HCT116 (cell line): ENCODE data around the gene YTHDF1. TPM values are rescaled to one million over a fixed set of nuclear protein-coding genes. Genes with fewer than 3 reads are reported as not detected.

Source experiments
- ATAC-seq: fragments of 200-7000 bp; cut with Tn5 transposase; 2 replicates; pipeline ENCODE4 v1.9.1; 2020; ENCODE audit warnings: mild to moderate bottlenecking, moderate library complexity
- BruUV-seq: library from RNA; stranded (reverse); fragments of 400-500 nt; replicated peaks from 2 replicates; lab custom pipeline; 2021; lab: Mats Ljungman, UMichigan
- CTCF ChIA-PET: fragments of 300-600 bp; sonication (Branson Sonifier 250); formaldehyde crosslinking; loops from one replicate; lab custom pipeline; 2021; ENCODE audit warnings: antibody characterized with exemption; lab: Charles Lee
- POLR2A ChIA-PET: fragments of 300-600, 350-600 bp; sonication (Branson Sonifier 250); formaldehyde crosslinking; loops from one replicate; lab custom pipeline; 2021; ENCODE audit warnings: antibody characterized with exemption; lab: Charles Lee
- RAD21 ChIA-PET, 2 experiments: fragments of 300-600 bp; sonication (Branson Sonifier 250); formaldehyde crosslinking; loops; one replicate each; lab custom pipeline; 2023; ENCODE audit warnings: low total read pairs in 2 of 2; ENCODE audit not compliant: uncharacterized antibody in 2 of 2, unreplicated experiment in 2 of 2, low non-redundant PET in 1 of 2; lab: Charles Lee
- DNase-seq: peaks from one replicate; pipeline ENCODE4 v3.0.0-alpha.2; 2010; ENCODE audit warnings: low read depth, low spot score
- H2AFZ ChIP-seq: fragments of 200-600 bp; shearing (Covaris generic), sonication (generic); 2 replicates; pipeline ENCODE4 v1.6.1; 2017; ENCODE audit warnings: low read depth, mixed run types, mixed read lengths, antibody characterized with exemption, low read length; ENCODE audit not compliant: poor library complexity, severe bottlenecking
- H3K27ac ChIP-seq: 2 replicates; pipeline ENCODE4 v1.5.1; 2012; ENCODE audit warnings: low read depth, low read length
- H3K27me3 ChIP-seq: fragments of 200-600 bp; sonication (generic); 2 replicates; pipeline ENCODE4 v1.6.1; 2016; ENCODE audit warnings: mixed run types, low read length, mixed read lengths; ENCODE audit not compliant: insufficient read depth
- H3K36me3 ChIP-seq, 2 experiments: fragments of 200-500 bp in 1 of 2; fragments of 200-600 bp in 1 of 2; sonication (Bioruptor generic) in 1 of 2; sonication (generic) in 1 of 2; 2 replicates each; pipeline versions ENCODE4 v1.5.1 to v1.6.1; 2014 to 2016; ENCODE audit warnings: low read length in 2 of 2, inconsistent platforms in 1 of 2, mixed read lengths in 1 of 2, mixed run types in 1 of 2; ENCODE audit not compliant: insufficient read depth in 2 of 2, control insufficient read depth in 1 of 2
- H3K4me1 ChIP-seq, 2 experiments: fragments of 200-600 bp in 1 of 2; sonication (generic) in 1 of 2; 2 replicates each; pipeline versions ENCODE4 v1.5.1 to v1.6.1; 2012 to 2017; ENCODE audit warnings: low read length in 2 of 2, inconsistent platforms in 1 of 2, mild to moderate bottlenecking in 1 of 2, mixed read lengths in 1 of 2, mixed run types in 1 of 2, moderate library complexity in 1 of 2; ENCODE audit not compliant: insufficient read depth in 2 of 2, control insufficient read depth in 1 of 2
- H3K4me2 ChIP-seq: fragments of 200-600 bp; sonication (generic); 2 replicates; pipeline ENCODE4 v1.6.1; 2017; ENCODE audit warnings: mixed run types, low read length, mixed read lengths
- H3K4me3 ChIP-seq, 2 experiments: fragments of 200-600 bp in 1 of 2; sonication (generic) in 1 of 2; replicated peaks in 1 of 2; 2 replicates each; pipeline ENCODE4 v1.5.1; 2011 to 2016; ENCODE audit warnings: low read length in 2 of 2, control low read depth in 1 of 2, low read depth in 1 of 2, mild to moderate bottlenecking in 1 of 2, mixed read lengths in 1 of 2, mixed run types in 1 of 2
- H3K79me2 ChIP-seq: fragments of 200-600 bp; sonication (generic); 2 replicates; pipeline ENCODE4 v1.6.1; 2017; ENCODE audit warnings: mild to moderate bottlenecking, mixed run types, low read length, moderate library complexity, mixed read lengths; ENCODE audit not compliant: insufficient read depth
- H3K9ac ChIP-seq: fragments of 200-600 bp; sonication (generic); 2 replicates; pipeline ENCODE4 v1.6.1; 2016; ENCODE audit warnings: low read length, mixed read lengths
- H3K9me2 ChIP-seq: fragments of 200-600 bp; sonication (generic), shearing (Covaris generic); 2 replicates; pipeline ENCODE4 v1.6.1; 2017; ENCODE audit warnings: mixed run types, mild to moderate bottlenecking, moderate library complexity; ENCODE audit not compliant: insufficient read depth
- H3K9me3 ChIP-seq, 2 experiments: fragments of 200-500 bp in 1 of 2; fragments of 200-600 bp in 1 of 2; sonication (Bioruptor generic) in 1 of 2; sonication (generic) in 1 of 2; 2 replicates each; pipeline ENCODE4 v1.6.1; 2014 to 2017; ENCODE audit warnings: low read length in 2 of 2, mixed read lengths in 2 of 2, inconsistent platforms in 1 of 2, low read depth in 1 of 2, mild to moderate bottlenecking in 1 of 2, mixed run types in 1 of 2, moderate library complexity in 1 of 2; ENCODE audit not compliant: control insufficient read depth in 1 of 2, insufficient read depth in 1 of 2
- H4K20me1 ChIP-seq: fragments of 200-600 bp; sonication (generic), shearing (Covaris generic); 2 replicates; pipeline ENCODE4 v1.6.1; 2017; ENCODE audit warnings: mixed run types, mild to moderate bottlenecking, moderate library complexity; ENCODE audit not compliant: insufficient read depth
- ELF1 ChIP-seq: IDR thresholded peaks from 2 replicates; pipeline ENCODE4 v1.6.1; 2012; ENCODE audit warnings: low read depth, borderline replicate concordance
- SRF ChIP-seq: IDR thresholded peaks from 2 replicates; pipeline ENCODE4 v1.6.1; 2012; ENCODE audit warnings: low read depth
- ZNF274 ChIP-seq: fragments of 200-500 bp; sonication (Bioruptor generic); IDR thresholded peaks from 2 replicates; pipeline ENCODE4 v1.6.1; 2014; ENCODE audit warnings: mild to moderate bottlenecking, low read depth, low read length, inconsistent platforms
- intact Hi-C: fragments of 100-400 bp; cut with micrococcal nuclease; formaldehyde crosslinking; loops from 2 replicates; pipeline ENCODE4 v1.10.0; 2022
- total RNA-seq: library from RNA; stranded (reverse); gene quantifications from one replicate; pipeline ENCODE4 v1.2.1, GENCODE V29; 2021; ENCODE audit not compliant: unreplicated experiment
- TF ChIP-seq, protein P1 (sequence below), 3 experiments: fragments of 200-600 bp in 1 of 3; sonication (generic) in 1 of 3; IDR thresholded peaks in 2 of 3; conservative IDR thresholded peaks in 1 of 3; 2 replicates each; pipeline ENCODE4 v1.5.1; 2012 to 2017; ENCODE audit warnings: low read depth in 2 of 3, low read length in 2 of 3, antibody characterized with exemption in 1 of 3, borderline replicate concordance in 1 of 3, control low read depth in 1 of 3, mild to moderate bottlenecking in 1 of 3, mixed read lengths in 1 of 3, mixed run types in 1 of 3, moderate library complexity in 1 of 3; ENCODE audit not compliant: insufficient read depth in 1 of 3

The YTHDF1 gene
- total RNA-seq, 1 experiment from 2014 or later: 42.8 TPM

DNA sequence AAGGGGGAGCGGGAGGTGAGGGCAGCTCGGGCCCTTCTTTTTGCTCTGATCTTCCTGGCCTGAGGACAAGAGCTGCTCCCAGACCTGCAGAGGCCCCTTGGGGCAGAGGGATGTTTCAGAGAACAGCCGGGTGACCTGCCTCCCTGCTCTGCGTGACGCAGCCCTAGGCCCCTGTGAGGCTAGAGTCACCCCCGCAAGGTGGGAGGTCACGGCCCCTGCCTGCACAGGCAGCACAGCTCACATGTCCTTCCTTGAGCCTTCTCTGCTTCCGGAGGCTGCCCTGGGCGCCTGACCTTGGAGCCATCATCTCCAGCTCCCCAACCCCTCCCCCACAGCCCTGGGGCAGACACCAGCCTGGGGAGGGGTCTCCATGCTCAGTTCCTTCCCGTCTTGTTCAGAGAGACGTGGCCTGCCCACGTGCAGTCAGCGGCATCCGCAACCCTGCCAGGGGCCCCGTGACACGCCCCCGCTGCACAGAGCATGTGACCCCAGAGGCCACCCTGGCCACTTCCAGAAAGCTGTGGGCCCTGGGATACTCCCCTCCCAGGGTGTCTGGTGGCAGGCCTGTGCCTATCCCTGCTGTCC lies 19.6 kb upstream of the YTHDF1 start, which contains the start of gene BIRC7:
BIRC7 (plus strand) TSS at position 507 of the 585 bp plus-strand sequence. CDS start 192 bp downstream, outside the sequence.
- TF ChIP-seq SRF: no peak
- no peak for TF ChIP-seq ZNF274
- H3K9me2 ChIP-seq: no peaks in the 10 kb centered on the region
- H3K9ac ChIP-seq: peak within 1 kb of the TSS; percentile 32
- peak within 1 kb of the TSS; percentile 69 for H3K4me2 ChIP-seq
- DNase-seq (no peak), ATAC-seq (no peak)
- no peaks in the 10 kb centered on the region for H3K27me3 ChIP-seq
- H3K36me3 ChIP-seq: no peaks in the 10 kb centered on the region
- BruUV-seq: no TSS peak
- H2AFZ ChIP-seq: no peak within 1 kb of the TSS
- no peaks in the 10 kb centered on the region for H3K79me2 ChIP-seq
- H3K27ac ChIP-seq: peak within 1 kb of the TSS; percentile 39; the same call in 1 of the 2 replicates
- peak within 1 kb of the TSS; percentile 13 to 29; a peak in 3 of 4 replicates for H3K4me3 ChIP-seq
- ChIA-PET CTCF (interaction anchor here (1.5 to 6.2 kb wide), 2 partner anchors 11 kb away, joined by 3 to 107 read pairs; no protein-coding TSS in a partner anchor), POLR2A (interaction anchor here (1.4 kb wide), 2 partner anchors 12 to 15 kb away, joined by 3 to 9 read pairs; no protein-coding TSS in a partner anchor), RAD21 (no interaction called here)
- peaks cover 38 to 58% of the 10 kb centered on the region in 2 experiments for H3K4me1 ChIP-seq
- no peaks in the 10 kb centered on the region for H3K9me3 ChIP-seq
- intact Hi-C loops: no loop called here
- H4K20me1 ChIP-seq: no peaks in the 10 kb centered on the region

DNA sequence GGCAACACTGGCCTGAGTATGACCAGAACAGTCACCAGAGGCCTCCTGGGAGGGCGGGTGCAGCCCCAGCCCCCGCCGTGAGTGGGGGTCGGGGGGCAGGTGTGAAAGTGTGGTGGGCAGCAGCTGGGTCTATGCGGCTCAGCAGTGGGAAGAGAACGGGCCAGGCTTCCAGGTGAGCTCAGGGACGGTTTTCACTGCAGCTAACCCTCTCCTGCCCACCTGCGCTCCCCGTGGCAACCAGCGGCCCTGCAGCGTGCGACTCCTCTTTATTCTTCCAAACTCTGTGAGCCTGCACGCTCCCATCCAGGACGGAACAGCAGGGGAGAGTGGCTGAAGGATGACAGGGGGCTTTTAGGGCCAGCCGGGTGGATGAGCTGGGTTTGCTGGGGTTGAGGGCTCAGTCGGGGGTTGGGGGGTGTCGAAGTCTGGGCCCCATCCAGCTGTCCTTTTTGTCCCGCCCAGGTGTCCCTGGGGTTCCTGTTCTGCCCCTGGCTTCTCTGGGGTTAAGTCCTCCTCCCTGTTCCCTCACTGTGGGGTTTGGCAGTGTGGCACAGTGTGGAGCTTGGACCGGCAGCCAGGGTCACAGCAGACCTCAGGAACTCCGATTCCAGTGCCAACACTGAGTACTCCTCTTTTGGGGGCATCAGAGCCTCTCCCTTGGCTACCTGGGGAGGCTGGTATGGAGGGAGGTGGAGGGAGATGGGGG lies 18.9 kb upstream of the YTHDF1 start:
- ChIA-PET POLR2A (interaction anchor here (1.4 kb wide), 2 partner anchors 11 to 14 kb away, joined by 3 to 9 read pairs; no protein-coding TSS in a partner anchor), CTCF (interaction anchor here (0.6 to 6.2 kb wide), 7 partner anchors 11 to 51 kb away, joined by 3 to 107 read pairs (median 3); no protein-coding TSS in a partner anchor), RAD21 (interaction anchor here in 1 of 2 experiments (0.8 to 0.9 kb wide), 2 partner anchors 10 to 11 kb away, joined by 3 read pairs; no protein-coding TSS in a partner anchor)
- Histone ChIP-seq H3K79me2 (no peaks in the 10 kb centered on the region), H2AFZ (no peak overlapping the region), H3K9me2 (no peaks in the 10 kb centered on the region), H3K9ac (peak overlapping the region; percentile 32), H3K4me3 (peak overlapping the region; percentile 13 to 29; a peak in 3 of 4 replicates), H3K27me3 (no peaks in the 10 kb centered on the region), H3K36me3 (no peaks in the 10 kb centered on the region), H3K4me1 (peaks cover 38 to 63% of the 10 kb centered on the region in 2 experiments), H3K27ac (peak overlapping the region; percentile 39; the same call in 1 of the 2 replicates), H4K20me1 (no peaks in the 10 kb centered on the region), H3K4me2 (peak overlapping the region; percentile 69), H3K9me3 (no peaks in the 10 kb centered on the region)
- TF ChIP-seq, protein P1, sequence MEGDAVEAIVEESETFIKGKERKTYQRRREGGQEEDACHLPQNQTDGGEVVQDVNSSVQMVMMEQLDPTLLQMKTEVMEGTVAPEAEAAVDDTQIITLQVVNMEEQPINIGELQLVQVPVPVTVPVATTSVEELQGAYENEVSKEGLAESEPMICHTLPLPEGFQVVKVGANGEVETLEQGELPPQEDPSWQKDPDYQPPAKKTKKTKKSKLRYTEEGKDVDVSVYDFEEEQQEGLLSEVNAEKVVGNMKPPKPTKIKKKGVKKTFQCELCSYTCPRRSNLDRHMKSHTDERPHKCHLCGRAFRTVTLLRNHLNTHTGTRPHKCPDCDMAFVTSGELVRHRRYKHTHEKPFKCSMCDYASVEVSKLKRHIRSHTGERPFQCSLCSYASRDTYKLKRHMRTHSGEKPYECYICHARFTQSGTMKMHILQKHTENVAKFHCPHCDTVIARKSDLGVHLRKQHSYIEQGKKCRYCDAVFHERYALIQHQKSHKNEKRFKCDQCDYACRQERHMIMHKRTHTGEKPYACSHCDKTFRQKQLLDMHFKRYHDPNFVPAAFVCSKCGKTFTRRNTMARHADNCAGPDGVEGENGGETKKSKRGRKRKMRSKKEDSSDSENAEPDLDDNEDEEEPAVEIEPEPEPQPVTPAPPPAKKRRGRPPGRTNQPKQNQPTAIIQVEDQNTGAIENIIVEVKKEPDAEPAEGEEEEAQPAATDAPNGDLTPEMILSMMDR (IDR thresholded peaks at IDR 0.05 in 2 of 3, conservative IDR thresholded peaks at IDR 0.05 in 1 of 3; ENCODE audit: borderline replicate concordance in 1 of 3, insufficient read depth in 1 of 3, low read depth in 2 of 3, low read length in 2 of 3): peak in 2 of 3 experiments; percentile 74 to 81; a peak in 4 of 6 replicates
- TF ChIP-seq ELF1: no peak
- BruUV-seq: no TSS peak
- ATAC-seq: peak; percentile 84
- no peak for DNase-seq
- intact Hi-C loops: loop anchor here (5.0 kb wide), 1 partner anchor 37 kb away; the partner anchor contains the start of gene ARFGAP1
